GM19397 (cell line): ENCODE data around the gene IFITM5.
"Not testable (repeated sequence)": the region's sequence is repeated elsewhere in the genome, so short reads cannot be mapped to it uniquely, and the experiment has no call there.

Experiments used
- ATAC-seq: cut with Tn5 transposase; IDR thresholded peaks from one replicate; pipeline ENCODE4 v1.9.1; 2021; ENCODE audit warnings: mild to moderate bottlenecking, moderate library complexity; ENCODE audit not compliant: unreplicated experiment

The IFITM5 gene

DNA sequence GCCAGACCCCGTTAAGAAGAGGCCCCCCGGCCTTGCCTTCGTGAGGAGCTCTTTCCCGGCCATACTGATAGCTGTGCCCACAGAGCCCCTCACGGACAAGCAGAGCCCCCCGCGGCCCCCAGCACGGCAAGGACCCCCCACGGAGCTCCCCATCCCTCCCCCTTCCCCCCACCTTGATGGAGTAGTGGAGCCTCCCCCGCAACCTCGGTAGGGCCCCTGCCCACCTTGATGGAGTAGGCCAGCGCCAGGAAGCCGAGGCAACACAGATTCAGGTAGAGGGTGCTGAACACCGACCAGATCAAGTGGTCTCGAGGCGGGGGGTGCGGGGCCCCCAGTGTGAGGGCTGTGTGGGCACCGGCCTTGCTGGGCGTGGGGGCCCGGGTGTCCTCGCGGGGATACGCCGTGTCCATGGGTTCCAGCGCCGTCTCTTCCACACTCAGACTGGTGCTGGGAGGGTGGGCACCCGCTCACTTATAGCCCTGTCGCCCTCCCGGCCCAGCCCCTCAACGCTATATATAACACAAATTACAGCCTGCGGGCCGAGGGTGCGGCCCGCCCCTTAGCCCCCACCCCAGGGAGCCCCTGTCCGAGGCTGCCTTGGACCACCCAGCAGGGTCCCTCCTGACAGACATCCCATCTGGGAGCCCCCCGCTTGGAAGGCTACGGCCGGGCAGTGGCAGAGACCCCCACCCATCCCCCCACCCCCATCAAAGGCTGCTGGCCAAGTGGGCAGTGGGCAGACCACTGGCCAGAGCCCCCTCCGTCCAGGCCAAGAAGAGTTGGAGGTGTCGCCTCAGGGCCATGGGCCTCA is at the start of gene IFITM5:
Gene IFITM5, minus strand, starts transcription at position 446 of the 811 bp plus-strand sequence. Its CDS starts 36 bp downstream, at position 410.
- no peak for ATAC-seq

DNA sequence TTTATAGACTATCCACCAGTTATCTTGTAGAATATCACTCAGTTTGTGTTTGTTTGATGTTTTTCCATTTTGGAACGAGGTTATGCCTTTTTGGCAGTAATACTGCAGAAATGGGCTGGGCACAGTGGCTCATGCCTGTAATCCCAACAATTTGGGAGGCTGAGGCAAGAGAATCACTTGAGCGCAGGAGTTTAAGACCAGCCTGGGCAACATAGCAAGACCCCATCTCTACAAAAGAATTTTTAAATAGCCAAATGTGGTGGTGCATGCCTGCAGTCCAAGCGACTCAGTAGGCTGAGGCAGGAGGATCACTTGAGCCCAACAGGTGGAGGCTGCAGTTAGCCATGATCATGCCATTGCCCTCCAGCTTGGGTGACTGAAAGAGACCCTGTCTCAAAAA is 47.2 kb upstream of the IFITM5 start:
- ATAC-seq, result no peak

DNA sequence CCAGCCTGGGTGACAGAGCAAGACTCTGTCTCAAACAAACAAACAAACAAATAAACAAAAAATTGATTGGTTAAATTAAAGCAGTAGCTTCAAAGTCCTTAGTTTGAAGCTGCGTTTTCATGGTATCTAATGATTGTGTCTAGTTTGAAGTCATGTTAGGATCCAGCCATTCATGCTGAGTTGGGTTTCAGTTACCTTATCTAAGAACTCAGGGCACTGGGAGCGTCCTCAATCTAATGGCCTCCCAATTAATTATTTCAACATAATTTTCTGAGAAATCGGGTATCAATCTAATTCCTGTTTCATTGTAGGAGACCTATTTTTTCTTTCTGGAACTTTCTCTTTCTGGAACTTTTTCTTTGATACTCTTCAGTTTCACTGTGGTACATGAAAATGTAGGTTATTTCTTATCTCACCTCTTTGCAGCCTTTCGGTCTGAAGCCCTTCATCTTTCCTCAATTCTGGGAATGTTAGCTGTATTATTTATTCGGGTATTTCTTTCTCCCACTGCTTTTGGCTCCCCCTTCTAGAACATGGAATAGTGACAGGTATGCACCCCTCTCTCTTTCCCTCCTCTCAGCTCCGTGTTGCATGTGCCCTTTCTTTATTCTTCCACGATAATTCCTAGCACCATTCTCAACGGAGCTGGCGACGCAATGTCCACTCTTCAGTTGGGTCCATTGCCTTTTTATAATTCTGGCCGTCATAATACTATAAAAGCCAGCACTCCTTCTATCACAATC is 45.7 kb upstream of the IFITM5 start:
- no peak for ATAC-seq

DNA sequence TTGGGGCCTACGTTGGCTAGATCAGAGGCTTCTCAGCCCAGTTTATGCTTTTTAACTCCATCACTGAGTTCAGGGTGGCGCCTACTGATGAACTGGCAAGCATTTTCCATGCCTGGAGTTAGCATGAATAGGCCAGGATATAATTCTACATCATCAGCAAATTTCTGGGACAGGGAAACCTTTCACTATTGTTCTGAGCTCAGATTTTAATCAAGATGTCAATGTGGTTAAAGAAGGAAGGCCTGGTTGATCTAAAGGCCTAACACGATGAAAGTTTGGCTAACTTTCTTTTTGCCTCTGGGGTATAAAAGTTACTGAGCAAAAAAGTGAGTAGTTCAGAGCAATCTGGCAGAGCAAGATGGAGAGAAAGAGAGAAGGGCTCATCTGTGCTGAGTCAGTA is 43.0 kb upstream of the IFITM5 start:
- no peak for ATAC-seq

DNA sequence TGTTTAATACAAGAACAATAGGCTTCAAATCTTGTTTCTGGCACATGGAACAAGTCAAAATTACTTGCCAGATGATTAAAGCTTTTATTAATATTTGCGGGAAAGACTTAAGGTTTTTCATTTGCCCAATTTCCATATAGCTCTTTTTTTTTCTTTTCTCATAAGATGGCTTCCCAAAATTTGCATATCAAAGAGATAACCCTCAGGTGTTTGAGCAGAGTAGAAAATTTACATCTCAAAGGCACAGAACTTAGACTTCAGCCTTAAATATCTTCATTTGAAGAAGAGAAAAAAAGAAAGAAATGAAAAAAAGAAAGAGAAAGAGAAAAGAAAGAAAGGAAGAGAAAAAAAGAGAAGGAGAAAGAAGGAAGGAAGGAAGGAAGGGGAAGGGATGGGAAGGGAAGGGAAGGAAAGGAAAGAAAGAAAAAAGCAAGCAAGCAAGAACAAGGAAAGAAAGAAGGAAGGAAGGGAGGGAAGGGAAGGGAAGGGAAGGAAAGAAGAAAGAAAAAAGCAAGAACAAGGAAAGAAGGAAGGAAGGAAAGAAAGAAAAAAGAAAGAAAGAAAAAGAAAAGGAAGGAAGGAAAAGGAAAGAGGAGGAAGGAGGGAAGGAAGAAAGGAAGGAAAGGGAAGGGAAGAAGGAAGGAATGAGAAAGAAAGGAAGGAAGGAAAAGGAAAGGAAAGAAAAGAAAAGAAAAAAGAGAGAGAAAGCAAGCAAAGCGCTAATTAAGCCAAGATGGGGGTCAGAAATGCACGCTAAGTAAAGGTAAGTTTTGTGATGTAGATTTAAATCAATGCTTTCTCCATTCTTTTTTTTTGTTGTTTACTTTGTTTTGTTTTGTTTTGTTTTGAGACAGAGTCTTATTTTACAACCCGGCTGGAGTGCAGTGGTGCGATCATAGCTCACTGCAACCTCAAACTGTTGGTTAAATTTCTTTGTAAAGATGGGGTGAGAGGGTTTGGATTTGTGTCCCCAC is 41.5 kb upstream of the IFITM5 start:
- no peak for ATAC-seq

DNA sequence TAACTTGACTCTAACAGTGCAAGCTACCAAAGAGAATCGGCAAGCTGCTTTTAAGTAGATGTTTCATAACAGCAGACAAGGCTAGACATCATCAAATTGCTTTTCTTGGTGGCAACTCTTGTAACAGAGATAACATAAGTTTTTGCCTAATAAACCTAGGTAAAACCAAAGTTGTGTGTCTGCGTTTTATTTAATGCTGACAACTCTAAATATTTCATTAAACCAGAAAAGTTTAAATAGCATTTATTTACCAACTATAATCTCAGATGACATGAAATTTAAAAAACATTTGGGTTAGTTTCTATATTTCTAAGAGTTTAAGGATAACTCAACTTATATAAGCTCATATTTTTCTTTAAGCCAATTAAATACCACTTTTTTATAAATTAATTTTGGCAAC is 40.6 kb upstream of the IFITM5 start:
- no peak for ATAC-seq

DNA sequence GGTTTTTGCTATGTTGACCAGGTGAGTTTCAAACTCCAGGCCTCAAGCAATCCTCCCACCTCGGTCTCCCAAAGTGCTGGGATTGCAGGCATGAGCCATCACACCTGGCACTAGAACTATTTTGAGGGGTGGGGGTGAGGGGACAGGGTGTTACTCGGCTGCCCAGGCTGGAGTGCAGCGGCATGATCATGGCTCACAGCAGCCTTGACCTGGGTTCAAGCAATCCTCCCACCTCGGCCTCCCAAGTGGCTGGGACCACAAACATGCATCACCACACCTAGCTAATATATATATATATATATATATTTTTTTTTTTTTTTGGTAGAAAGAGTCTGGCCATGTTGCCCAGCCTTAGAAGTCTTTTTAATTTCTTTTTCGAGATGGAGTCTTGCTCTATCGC is 38.4 kb upstream of the IFITM5 start:
- no peak for ATAC-seq

DNA sequence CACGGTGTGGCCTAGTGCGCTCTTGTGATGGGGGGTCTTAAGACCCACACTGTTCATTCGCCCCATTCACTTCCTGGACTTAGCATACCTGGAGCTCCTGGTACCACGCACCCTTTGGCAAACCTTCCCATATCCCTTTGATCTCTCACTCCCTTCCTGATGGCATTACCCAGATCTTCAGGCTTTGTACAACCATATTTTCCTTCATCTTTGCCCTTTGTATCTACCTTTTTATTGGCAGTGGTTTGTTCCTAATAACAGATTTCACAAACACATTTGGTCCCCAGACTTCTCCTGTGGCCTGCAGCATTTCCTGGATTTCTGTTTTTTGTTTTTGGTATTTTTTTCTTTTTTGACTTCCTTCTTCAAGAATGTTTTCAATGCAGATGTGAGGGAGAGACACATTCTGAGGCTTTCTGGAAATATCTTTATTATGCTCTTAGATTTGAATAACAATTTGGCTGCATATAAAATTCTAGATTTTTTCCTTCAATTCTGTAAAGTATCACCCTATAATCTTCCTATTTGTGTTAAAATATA is 37.4 kb upstream of the IFITM5 start:
- ATAC-seq, result no peak

DNA sequence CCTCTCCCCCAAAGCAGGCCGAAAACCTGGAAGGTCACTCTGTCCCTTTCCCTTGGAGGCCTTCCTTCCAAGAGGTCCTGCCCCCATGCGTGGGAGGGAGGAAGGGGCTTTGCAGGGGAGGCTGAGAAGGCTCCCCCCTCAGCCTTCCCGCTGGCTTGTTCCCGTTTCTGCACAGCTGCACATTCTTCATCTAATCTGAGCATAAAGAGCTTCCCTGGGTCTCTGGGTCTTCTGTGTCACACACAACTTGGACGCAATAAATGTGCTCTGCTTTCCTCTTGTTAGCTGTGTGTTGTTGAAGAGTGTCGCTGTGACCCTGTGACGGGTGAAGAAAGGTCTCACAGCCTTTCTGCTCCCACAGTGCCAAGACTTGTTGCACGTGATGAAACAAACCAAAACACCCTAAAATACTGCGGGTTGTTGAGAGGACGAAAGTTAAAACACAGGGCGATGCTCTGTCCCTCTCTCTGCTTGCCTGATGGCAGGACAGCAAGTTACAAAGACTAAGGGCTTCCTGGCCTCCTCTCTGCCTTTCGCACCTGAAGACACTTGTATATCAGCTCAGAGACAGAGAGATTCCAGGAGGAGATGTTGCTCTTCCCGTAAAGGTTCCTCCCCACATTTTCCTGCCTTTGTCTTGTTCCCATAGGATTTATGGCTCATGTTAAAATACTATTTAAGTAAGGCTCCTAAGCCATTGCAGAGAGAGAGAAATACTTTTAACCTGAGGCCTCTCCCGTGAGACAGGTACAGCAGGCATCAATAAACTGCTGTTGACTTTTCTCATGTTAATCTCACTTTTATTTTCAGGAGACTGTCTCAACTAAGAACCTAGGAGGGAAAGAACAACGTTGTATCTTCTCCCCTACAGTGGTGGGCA is 36.7 kb upstream of the IFITM5 start:
- ATAC-seq, result no peak

DNA sequence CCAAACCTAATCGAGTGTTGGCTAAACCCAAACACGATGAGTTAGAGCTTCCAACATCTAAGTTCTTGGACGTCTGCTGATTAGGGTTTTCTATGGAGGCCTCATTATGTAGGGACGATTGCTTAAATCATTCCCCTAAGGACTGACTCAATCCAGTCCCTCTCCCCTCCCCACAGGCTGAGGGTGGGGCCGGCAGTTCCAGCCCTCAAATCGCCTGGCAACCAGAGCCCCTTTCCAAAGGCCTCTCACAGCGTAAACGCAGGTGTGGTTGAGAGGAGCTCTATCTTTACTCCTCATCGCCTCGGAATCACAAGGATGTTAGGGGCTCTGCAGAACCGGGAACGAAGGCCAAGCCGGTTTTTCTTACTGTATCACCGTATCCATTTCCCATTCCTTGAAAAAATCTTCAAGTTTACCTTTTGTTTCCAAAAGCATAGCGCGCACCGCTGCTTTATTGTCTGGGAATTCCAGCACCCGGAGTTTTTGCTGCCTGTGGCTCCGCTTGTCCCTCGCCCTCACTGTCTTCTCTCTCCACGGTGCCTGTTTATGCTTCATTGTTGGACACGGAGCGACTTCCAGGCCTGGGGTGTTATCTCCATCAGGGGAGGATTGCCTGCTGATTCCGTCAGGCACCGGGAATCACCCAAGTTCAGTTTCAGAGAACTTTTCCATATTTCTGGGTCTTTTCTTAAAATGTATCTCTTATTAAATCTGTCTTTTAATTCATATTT is 35.1 kb upstream of the IFITM5 start:
- no peak for ATAC-seq

DNA sequence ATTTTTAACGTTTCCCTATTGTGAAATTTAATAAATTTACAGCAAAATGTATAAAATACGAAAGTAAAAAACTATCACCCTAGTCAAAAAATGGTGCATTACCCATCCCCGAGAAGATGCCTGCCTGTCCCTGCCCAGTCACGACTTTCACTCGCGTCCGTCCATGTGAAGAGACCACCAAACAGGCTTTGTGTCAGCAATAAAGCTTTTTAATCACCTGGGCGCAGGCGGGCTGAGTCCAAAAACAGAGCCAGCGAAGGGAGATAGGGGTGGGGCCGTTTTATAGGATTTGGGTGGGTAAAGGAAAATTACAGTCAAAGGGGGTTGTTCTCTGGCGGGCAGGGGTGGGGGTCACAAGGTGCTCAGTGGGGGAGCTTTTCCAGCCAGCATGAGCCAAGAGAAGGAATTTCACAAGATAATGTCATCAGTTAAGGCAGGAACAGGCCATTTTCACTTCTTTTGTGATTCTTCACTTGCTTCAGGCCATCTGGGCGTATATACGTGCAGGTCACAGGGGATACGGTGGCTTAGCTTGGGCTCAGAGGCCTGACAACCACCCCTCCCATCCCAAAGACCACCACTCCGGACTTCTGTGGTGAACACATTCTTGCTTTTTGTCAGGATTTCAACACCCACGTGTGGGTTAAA is 34.4 kb upstream of the IFITM5 start:
- ATAC-seq, result not testable (repeated sequence)

DNA sequence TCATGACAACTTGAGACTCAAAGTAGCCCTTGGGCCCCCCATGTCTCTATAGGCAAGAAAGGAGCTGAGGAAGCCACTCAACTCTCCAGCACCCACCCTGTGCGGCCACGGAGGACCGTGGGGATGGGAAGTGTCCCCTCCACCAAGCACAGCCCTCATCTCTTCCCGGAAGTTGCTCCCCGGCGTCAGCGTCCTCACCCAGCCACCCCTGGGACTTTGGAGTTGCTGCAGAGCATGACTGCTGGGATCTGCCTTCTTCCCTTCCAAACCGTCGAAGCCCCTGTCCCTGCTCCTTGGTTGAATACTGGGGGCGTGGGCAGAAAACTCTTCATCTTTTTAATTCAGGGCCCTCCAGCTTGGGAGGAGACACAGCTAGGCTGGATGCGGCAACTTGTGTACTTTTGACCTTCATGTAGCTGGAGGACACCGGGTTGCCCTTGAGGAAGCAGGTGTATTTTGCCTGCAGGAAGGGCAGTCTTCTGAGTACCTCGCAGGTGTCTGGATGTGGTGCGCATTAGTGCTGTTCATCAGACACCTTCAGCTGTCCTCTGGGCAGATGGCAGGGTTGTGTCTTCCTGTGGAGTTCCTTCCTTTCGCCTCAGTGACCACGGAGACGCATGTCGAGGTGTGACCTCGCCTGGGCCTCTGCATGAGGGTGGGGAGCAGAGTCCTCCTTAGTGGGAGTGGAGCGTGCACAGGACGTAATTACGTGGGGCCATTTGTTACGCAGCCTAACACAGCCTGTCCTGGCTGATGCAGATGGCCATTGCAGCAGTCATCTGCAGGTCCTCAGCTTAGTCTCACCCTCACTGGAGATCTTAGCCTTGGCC is 33.5 kb upstream of the IFITM5 start:
- no peak for ATAC-seq

DNA sequence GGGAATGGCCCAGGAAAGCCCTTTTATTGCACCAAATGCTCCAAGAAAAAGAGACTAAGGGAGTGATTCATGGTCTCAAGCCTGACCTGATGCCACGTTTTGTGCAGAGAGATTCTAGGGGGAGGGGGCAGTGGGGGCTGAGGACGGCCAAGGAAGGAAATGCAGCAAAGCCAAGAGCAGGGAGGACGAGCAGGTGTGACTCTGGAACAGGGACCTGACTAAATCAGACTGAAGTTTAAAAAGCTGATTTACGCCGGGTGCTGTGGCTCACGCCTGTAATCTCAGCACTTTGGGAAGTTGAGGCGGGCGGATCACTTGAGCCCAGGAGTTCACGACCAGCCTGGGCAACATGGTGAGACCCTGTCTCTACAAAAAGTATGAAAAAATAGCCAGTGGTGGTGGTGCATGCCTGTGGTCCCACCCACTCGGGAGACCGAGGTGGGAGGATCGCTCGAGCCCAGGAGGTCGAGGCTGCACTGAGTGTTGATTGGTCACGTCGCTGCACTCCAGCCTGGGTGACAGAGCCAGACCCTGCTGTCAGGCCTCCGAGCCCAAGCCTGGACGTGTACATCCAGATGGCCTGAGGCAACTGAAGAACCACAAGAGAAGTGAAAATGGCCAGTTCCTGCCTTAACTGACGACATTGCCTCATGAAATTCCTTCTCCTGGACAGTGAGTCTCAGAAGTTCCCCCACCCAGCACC is 32.2 kb upstream of the IFITM5 start:
- no peak for ATAC-seq

DNA sequence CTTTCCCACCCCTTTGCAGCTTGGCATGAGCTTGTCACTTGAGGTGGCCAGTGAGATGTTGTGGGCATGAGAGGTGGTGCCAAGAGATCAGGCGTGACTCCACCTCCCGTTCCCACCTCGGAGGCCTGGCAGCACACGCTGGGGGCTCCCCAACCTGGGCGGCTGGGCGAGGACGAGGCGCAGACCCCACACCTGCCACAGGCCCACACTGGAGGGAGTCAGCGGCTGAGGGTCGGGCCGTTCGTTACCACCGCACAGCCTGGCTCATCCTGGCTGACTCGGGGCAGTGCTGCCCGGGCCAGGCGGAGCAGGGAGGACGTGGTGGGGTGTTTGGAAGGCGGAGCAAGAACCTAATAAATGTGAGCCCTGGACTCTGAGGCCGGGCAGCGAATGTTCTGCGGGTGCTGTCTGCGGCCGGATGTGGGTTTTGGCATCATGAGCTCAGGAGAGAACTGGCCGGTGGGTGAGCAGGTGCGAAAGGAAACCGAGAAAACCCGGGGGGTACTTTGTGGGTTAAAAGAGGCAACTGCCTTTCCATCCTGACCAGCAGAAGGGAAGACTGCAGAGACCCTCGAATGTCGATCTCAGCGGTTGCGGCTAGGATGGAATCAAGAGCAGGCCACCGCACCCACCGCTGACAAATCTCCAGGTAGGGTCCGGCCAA is 31.5 kb upstream of the IFITM5 start:
- ATAC-seq, result no peak

DNA sequence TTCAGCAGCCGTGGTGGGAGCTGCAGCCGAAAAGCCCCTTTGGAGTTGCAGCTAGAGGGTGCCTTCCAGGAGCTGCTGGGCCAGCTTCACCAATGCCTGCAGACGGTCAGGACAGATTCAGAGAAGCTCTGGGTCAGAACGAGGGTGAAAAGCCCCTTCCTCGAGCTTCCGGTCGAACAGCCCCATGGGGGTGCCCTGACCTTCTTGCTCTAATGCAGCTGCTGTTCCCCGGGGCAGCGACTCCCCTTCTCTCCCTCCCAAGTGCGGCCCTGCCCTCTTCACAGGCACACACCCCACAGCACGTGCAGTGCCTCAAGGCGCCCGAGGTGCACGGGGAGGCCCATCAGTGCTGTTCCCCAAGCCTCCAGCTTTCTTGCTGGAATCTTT is 31.0 kb upstream of the IFITM5 start:
- ATAC-seq, result no peak

DNA sequence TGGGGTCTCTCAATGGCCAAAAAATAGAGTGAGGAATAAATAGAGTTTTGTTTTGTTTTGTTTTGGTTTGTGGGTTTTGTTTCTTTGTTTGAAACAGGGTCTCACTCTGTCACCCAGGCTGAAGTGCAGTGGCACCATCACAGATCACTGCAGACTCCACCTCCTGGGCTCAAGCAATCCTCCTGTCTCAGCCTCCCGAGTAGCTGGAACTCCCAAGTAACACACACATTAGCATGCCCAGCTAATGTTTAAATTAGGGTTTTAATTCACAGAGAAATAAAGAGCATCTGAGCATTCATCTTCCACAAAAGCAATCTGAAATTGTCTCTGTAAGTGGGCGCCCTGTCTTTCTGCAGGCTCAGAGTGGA is 30.5 kb upstream of the IFITM5 start:
- no peak for ATAC-seq
